Activated CD8-positive, alpha-beta memory T cell treated with anti-CD3 and anti-CD28 coated beads for 24 hours (primary cell): ENCODE data around the gene FOXN1.
A peak's percentile ranks its signal among the peaks of the same experiment; 100 is the strongest.

ENCODE experiments used
- DNase-seq: peaks from one replicate; pipeline ENCODE4 v3.0.0-alpha.2; 2020

FOXN1 gene

GRCh38 chr17:28576758-28577465, 70.8 kb downstream of the FOXN1 start, which contains the start of gene ALDOC:
ALDOC (minus strand) TSS chr17:28576895; CDS start chr17:28575532, 1,363 bp downstream.
- peak; percentile 98 for DNase-seq

- DNase-seq: no peak
Measured at GRCh38 chr17:28577466-28577824, 71.3 kb downstream of the FOXN1 start.

GRCh38 chr17:28578246-28579195, 72.4 kb downstream of the FOXN1 start:
- no peak for DNase-seq

GRCh38 chr17:28579526-28579925, 73.4 kb downstream of the FOXN1 start:
- DNase-seq: no peak

GRCh38 chr17:28580959-28581358, 74.8 kb downstream of the FOXN1 start:
- DNase-seq: no peak

- DNase-seq: no peak
Measured at GRCh38 chr17:28582513-28582912, 76.4 kb downstream of the FOXN1 start.

GRCh38 chr17:28584434-28584833, 78.3 kb downstream of the FOXN1 start:
- no peak for DNase-seq

GRCh38 chr17:28585851-28586250, 79.7 kb downstream of the FOXN1 start:
- DNase-seq: no peak
